ENCODE data around the gene TACO1. TPM values are rescaled to one million over a fixed set of nuclear protein-coding genes. Genes with fewer than 3 reads are reported as not detected.
A peak's percentile ranks its signal among the peaks of the same experiment; 100 is the strongest.

The TACO1 gene
- 5.1 and 6.5 TPM in 2 replicates for total RNA-seq (2013; cell fraction: nucleolus; rRNA removed)
- 11.8 and 14.3 TPM in 2 replicates for total RNA-seq (2014; rRNA removed)
- total RNA-seq (2014; rRNA removed; fragmentation: Illumina TruSeq; extraction: Trizol), result 18.7 and 19.9 TPM in 2 replicates
- 31.0 and 31.1 TPM in 2 replicates for total RNA-seq (2021)
- 17.7 TPM for polyA plus RNA-seq (2011; ENCODE audit: low read depth)
- 24.9 and 26.7 TPM in 2 replicates for polyA plus RNA-seq (2011; rRNA removed)
- polyA plus RNA-seq (2011; cell fraction: cytosol; rRNA removed), result 22.9 and 35.9 TPM in 2 replicates
- 17.4 and 26.9 TPM in 2 replicates for polyA plus RNA-seq (2011; cell fraction: nucleus; rRNA removed)
- polyA plus RNA-seq (2012), result 19.5 and 20.0 TPM in 2 replicates
- 27.1 and 27.3 TPM in 2 replicates for polyA plus RNA-seq (2014; fragmentation: Illumina TruSeq; extraction: Trizol)
- polyA plus RNA-seq (2014; fragmentation: Nextera tagmentation; extraction: Ambion mirVana), result 10 to 100 TPM in 1 of 2 experiments, 1 to 10 TPM in 1; 8.5 to 16.1 TPM
- polyA plus RNA-seq (2014; rRNA removed), result 30.8 and 32.7 TPM in 2 replicates
- polyA plus RNA-seq (2016; fragmentation: Nextera tagmentation; extraction: Ambion mirVana), result 10 to 100 TPM; 33.7 to 38.6 TPM
- 13.6 and 15.0 TPM in 2 replicates for polyA minus RNA-seq (2011; rRNA and poly(A)+ RNA removed)
- polyA minus RNA-seq (2011; cell fraction: cytosol; rRNA and poly(A)+ RNA removed), result 5.3 and 8.7 TPM in 2 replicates
- 2.7 and 5.4 TPM in 2 replicates for polyA minus RNA-seq (2011; cell fraction: nucleus; rRNA and poly(A)+ RNA removed)
- percentile 69 among the genes with signal in this experiment for Bru-seq, nascent RNA
- percentile 67 among the genes with signal in this experiment for BruChase-seq, experiment 1, labeled RNA remaining after a 6-hour chase
- BruChase-seq, experiment 2, labeled RNA remaining after a 2-hour chase, result percentile 73 among the genes with signal in this experiment
- long read RNA-seq, experiment 1, transcript TACO1-201 (5 exons, 1,469 nt), result major isoform, 44 of 47 reads
- long read RNA-seq, experiment 1, partial matches to known transcripts, result 1 of 47 reads
- long read RNA-seq, experiment 1, other reads (novel, unspliced or antisense), result 2 of 47 reads
- long read RNA-seq, experiment 2, transcript TACO1-201 (5 exons, 1,469 nt), result major isoform, 6 of 12 reads
- long read RNA-seq, experiment 2, partial matches to known transcripts, result 1 of 12 reads
- long read RNA-seq, experiment 2, other reads (novel, unspliced or antisense), result 5 of 12 reads

DNA sequence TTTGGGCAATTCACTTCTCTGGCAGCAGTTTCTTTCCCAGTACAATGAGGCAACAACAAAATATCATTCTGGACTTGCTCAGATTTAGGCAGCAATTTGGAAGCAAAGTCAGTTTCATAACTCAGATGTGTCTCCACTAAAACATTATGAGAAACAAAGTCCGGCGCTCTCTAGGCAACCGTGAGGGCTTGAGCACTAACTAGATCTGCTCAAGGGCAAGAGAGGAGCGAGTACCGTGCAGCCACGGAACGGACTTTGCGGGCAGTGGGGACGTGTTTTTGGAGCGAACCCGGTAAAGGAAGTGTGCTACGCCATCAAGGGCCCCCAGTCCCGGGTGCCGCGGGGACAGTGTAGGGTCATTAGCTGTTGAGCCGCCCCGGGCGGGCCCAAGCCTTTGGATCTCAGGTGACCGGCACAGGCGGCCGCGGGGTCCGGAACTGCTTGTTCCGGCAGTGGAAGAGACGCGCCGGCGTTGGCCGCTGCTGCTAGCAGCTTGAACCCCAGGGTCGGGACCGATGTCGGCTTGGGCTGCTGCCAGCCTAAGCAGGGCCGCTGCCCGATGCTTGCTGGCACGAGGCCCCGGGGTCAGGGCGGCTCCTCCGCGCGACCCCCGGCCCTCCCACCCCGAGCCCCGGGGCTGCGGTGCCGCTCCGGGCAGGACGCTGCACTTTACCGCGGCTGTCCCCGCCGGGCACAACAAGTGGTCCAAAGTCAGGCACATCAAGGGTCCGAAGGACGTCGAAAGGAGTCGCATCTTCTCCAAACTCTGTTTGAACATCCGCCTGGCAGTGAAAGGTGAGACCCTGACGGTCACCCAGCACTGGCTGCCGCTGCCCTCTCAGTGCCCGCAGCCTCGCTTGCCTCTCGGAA is at the start of gene TACO1:
TACO1 (plus strand) TSS at position 327 of the 870 bp plus-strand sequence; CDS start at position 516, 189 bp downstream.
- under 1% methylated on average over 35 of the region's 61 CpGs for WGBS (ENCODE audit: insufficient coverage, insufficient replicate concordance, low lambda C conversion rate, missing lambda C conversion rate)
- no peaks in the 10 kb centered on the region for H3K27me3 ChIP-seq (replicated peaks in 1 of 2; ENCODE audit: control insufficient read depth in 2 of 2, insufficient read depth in 2 of 2, low read length in 1 of 2)
- BruUV-seq (replicated peaks), result TSS peak; percentile 76
- H3K36me3 ChIP-seq (ENCODE audit: control insufficient read depth in 2 of 2, insufficient read depth in 2 of 2, low read length in 1 of 2), result no peaks in the 10 kb centered on the region
- peak within 1 kb of the TSS; percentile 59 for H3K27ac ChIP-seq (ENCODE audit: control insufficient read depth, insufficient read depth)
- in situ Hi-C loops (cut with MboI), result no loop called here
- H4K20me1 ChIP-seq (ENCODE audit: control insufficient read depth, insufficient read depth), result no peaks in the 10 kb centered on the region
- POLR2A ChIA-PET, result interaction anchor here (0.5 to 2.2 kb wide), 7 partner anchors 19 to 51 kb away, joined by 3 to 8 read pairs (median 4); partner anchors contain the start of genes DCAF7 and MAP3K3
- CTCF ChIA-PET, result interaction anchor here (1.7 to 3.1 kb wide), 3 partner anchors 11 to 52 kb away, joined by 5 to 39 read pairs (median 6); no protein-coding TSS in a partner anchor
- peak within 1 kb of the TSS; percentile 97 for H3K4me2 ChIP-seq (ENCODE audit: control insufficient read depth, insufficient read depth)
- peak within 1 kb of the TSS; percentile 86 for H3K4me3 ChIP-seq
- SMC1A ChIA-PET (ENCODE audit: uncharacterized antibody, unreplicated experiment), result interaction anchor here (0.9 to 1.9 kb wide), 6 partner anchors 10 to 175 kb away, joined by 3 to 10 read pairs (median 4); partner anchors contain the start of gene MAP3K3
- intact Hi-C loops (cut with micrococcal nuclease; ENCODE audit: unreplicated experiment), result loop anchor here (2.0 kb wide), 1 partner anchor 46 kb away; no protein-coding TSS in a partner anchor
- peaks cover 16% of the 10 kb centered on the region for H3K79me2 ChIP-seq (ENCODE audit: control insufficient read depth, insufficient read depth, low read length)
- H3K9me3 ChIP-seq (replicated peaks; ENCODE audit: control insufficient read depth, insufficient read depth, low read length), result no peaks in the 10 kb centered on the region
- no peaks in the 10 kb centered on the region for H3K4me1 ChIP-seq (ENCODE audit: control insufficient read depth, insufficient read depth, low read length)
- no peak for FAIRE-seq
- peak within 1 kb of the TSS; percentile 75 for H3K9ac ChIP-seq (ENCODE audit: control insufficient read depth, insufficient read depth, low read length)
- RAD21 ChIA-PET (ENCODE audit: unreplicated experiment), result interaction anchor here (0.8 to 1.7 kb wide), 5 partner anchors 11 to 175 kb away, joined by 3 to 5 read pairs (median 4); no protein-coding TSS in a partner anchor
- peak within 1 kb of the TSS; percentile 89 for H2AFZ ChIP-seq (ENCODE audit: control insufficient read depth, low read depth, low read length)
- peak; percentile 95 for ATAC-seq
- DNase-seq (ENCODE audit: low read depth, low spot score), result peak; percentile 48
- no peak for TF ChIP-seq MYB (IDR thresholded peaks at IDR 0.05; ENCODE audit: borderline replicate concordance, low read depth, low read length)
- TF ChIP-seq, protein P1, sequence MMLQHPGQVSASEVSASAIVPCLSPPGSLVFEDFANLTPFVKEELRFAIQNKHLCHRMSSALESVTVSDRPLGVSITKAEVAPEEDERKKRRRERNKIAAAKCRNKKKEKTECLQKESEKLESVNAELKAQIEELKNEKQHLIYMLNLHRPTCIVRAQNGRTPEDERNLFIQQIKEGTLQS (IDR thresholded peaks at IDR 0.05; ENCODE audit: borderline replicate concordance, extremely low read depth, low read depth, low read length), result no peak
- TF ChIP-seq, protein P2, sequence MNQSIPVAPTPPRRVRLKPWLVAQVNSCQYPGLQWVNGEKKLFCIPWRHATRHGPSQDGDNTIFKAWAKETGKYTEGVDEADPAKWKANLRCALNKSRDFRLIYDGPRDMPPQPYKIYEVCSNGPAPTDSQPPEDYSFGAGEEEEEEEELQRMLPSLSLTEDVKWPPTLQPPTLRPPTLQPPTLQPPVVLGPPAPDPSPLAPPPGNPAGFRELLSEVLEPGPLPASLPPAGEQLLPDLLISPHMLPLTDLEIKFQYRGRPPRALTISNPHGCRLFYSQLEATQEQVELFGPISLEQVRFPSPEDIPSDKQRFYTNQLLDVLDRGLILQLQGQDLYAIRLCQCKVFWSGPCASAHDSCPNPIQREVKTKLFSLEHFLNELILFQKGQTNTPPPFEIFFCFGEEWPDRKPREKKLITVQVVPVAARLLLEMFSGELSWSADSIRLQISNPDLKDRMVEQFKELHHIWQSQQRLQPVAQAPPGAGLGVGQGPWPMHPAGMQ (IDR thresholded peaks at IDR 0.05; ENCODE audit: borderline replicate concordance), result 0 out of 2 replicates have a peak, but pooled peaks have one; percentile 22
- TF ChIP-seq TCF7 (IDR thresholded peaks at IDR 0.05; ENCODE audit: borderline replicate concordance), result peak; percentile 82
- no peak for TF ChIP-seq BRCA1 (IDR thresholded peaks at IDR 0.05; ENCODE audit: low read depth, low read length)
- no peak for TF ChIP-seq RAD21 (IDR thresholded peaks at IDR 0.05; ENCODE audit: insufficient read depth, low read depth, low read length)
- TF ChIP-seq ZNF24 (IDR thresholded peaks at IDR 0.05), result peak; percentile 75
- peak; percentile 89 for TF ChIP-seq ZNF207 (IDR thresholded peaks at IDR 0.05; ENCODE audit: borderline replicate concordance)
- no peak for TF ChIP-seq CHD1 (IDR thresholded peaks at IDR 0.05; ENCODE audit: low read depth, low read length)
- peak; percentile 59 for TF ChIP-seq HDAC6 (IDR thresholded peaks at IDR 0.05; ENCODE audit: unreplicated experiment)
- TF ChIP-seq JUNB (IDR thresholded peaks at IDR 0.05), result no peak
- TF ChIP-seq, protein P3, sequence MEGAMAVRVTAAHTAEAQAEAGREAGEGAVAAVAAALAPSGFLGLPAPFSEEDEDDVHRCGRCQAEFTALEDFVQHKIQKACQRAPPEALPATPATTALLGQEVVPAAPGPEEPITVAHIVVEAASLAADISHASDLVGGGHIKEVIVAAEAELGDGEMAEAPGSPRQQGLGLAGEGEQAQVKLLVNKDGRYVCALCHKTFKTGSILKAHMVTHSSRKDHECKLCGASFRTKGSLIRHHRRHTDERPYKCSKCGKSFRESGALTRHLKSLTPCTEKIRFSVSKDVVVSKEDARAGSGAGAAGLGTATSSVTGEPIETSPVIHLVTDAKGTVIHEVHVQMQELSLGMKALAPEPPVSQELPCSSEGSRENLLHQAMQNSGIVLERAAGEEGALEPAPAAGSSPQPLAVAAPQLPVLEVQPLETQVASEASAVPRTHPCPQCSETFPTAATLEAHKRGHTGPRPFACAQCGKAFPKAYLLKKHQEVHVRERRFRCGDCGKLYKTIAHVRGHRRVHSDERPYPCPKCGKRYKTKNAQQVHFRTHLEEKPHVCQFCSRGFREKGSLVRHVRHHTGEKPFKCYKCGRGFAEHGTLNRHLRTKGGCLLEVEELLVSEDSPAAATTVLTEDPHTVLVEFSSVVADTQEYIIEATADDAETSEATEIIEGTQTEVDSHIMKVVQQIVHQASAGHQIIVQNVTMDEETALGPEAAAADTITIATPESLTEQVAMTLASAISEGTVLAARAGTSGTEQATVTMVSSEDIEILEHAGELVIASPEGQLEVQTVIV (IDR thresholded peaks at IDR 0.05; ENCODE audit: borderline replicate concordance, partially characterized antibody), result no peak
- TF ChIP-seq KDM1A (IDR thresholded peaks at IDR 0.05; ENCODE audit: borderline replicate concordance), result no peak
- no peak for TF ChIP-seq RCOR1 (conservative IDR thresholded peaks at IDR 0.05; ENCODE audit: low read depth, low read length)
